ENCODE measurements around the gene MYO1D. TPM values are rescaled to one million over a fixed set of nuclear protein-coding genes. Genes with fewer than 3 reads are reported as not detected.

The MYO1D gene
- total RNA-seq, 1 donor from 2014 or later, result 5.5 TPM

DNA sequence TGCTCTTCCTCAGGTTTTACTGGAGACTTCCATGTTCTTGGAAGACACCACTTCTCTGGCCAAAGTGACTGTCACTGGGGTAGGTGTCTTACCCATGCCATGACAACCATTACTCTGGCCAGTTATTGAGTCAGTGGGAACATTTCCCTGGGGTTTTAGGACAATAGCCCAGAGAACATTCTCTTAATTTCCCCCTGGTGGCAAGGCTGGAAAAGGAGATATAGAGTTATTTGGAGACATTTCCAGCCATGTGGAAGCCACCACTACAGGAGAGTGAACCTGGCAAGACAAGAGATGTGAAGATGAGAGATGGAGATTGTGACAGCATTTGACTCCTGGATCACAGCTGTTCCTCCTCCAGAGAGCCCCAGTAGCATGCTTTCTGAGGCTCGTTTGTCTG, 283.9 kb downstream of the MYO1D start:
- H3K4me3 ChIP-seq, result no peak overlapping the region
- H3K9me3 ChIP-seq (replicated peaks), result no peaks in the 10 kb centered on the region
- H3K27me3 ChIP-seq (ENCODE audit: low read depth), result no peaks in the 10 kb centered on the region
- no peaks in the 10 kb centered on the region for H3K36me3 ChIP-seq
- H3K27ac ChIP-seq (replicated peaks), result no peak overlapping the region
- H3K4me1 ChIP-seq, result no peaks in the 10 kb centered on the region
- DNase-seq, result no peak
- intact Hi-C loops (cut with micrococcal nuclease), result no loop called here
- TF ChIP-seq, protein P1, sequence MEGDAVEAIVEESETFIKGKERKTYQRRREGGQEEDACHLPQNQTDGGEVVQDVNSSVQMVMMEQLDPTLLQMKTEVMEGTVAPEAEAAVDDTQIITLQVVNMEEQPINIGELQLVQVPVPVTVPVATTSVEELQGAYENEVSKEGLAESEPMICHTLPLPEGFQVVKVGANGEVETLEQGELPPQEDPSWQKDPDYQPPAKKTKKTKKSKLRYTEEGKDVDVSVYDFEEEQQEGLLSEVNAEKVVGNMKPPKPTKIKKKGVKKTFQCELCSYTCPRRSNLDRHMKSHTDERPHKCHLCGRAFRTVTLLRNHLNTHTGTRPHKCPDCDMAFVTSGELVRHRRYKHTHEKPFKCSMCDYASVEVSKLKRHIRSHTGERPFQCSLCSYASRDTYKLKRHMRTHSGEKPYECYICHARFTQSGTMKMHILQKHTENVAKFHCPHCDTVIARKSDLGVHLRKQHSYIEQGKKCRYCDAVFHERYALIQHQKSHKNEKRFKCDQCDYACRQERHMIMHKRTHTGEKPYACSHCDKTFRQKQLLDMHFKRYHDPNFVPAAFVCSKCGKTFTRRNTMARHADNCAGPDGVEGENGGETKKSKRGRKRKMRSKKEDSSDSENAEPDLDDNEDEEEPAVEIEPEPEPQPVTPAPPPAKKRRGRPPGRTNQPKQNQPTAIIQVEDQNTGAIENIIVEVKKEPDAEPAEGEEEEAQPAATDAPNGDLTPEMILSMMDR (IDR thresholded peaks at IDR 0.05; ENCODE audit: borderline replicate concordance), result no peak

DNA sequence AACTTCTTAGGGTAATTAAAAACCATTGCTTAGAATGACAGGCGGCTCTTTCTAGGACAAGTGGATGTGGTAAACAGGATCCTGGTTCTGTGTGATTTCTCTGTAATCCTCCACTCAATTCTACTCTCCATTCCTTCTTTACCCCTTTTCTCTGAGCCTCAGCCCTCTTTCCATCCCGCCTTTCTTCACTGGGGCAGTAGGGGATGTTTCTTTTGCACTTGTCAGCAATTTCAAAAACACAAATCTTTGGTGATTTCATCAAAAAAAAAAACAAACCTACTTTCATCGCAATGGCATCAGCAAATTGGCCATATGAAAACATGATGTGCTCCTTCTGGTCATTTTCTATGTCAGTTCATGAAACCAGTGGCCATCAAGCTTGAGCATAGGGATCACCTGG, 285.5 kb downstream of the MYO1D start:
- Histone ChIP-seq H3K4me3 (no peak overlapping the region), H3K36me3 (no peaks in the 10 kb centered on the region), H3K27me3 (ENCODE audit: low read depth) (no peaks in the 10 kb centered on the region), H3K4me1 (no peaks in the 10 kb centered on the region), H3K9me3 (replicated peaks) (no peaks in the 10 kb centered on the region), H3K27ac (replicated peaks) (no peak overlapping the region)
- DNase-seq, result no peak
- intact Hi-C loops (cut with micrococcal nuclease), result no loop called here
- TF ChIP-seq, protein P1 (IDR thresholded peaks at IDR 0.05; ENCODE audit: borderline replicate concordance), result no peak

DNA sequence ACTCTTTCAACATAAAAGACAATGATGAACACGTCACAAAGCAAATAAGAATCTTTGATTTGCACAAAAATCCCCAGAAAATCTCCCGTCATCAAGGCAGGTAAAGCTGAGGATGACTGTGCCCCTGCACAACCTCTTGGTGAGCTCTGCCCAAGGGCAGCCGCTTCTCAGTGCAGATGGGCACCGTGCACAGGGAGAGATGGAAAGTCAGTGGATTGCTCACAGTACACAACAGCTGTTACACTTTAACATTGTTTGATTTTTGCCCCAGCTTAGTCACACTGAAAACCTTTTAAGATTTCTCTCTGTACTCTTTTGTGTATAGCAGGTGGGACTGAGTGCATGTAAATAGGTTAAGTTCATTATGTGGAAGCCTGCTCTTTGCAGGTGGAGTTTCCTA, 285.9 kb downstream of the MYO1D start:
- intact Hi-C loops (cut with micrococcal nuclease), result no loop called here
- no peaks in the 10 kb centered on the region for H3K36me3 ChIP-seq
- no peak overlapping the region for H3K4me3 ChIP-seq
- no peak for DNase-seq
- no peak overlapping the region for H3K27ac ChIP-seq (replicated peaks)
- TF ChIP-seq, protein P1 (IDR thresholded peaks at IDR 0.05; ENCODE audit: borderline replicate concordance), result no peak
- no peaks in the 10 kb centered on the region for H3K27me3 ChIP-seq (ENCODE audit: low read depth)
- no peaks in the 10 kb centered on the region for H3K9me3 ChIP-seq (replicated peaks)
- H3K4me1 ChIP-seq, result no peaks in the 10 kb centered on the region

DNA sequence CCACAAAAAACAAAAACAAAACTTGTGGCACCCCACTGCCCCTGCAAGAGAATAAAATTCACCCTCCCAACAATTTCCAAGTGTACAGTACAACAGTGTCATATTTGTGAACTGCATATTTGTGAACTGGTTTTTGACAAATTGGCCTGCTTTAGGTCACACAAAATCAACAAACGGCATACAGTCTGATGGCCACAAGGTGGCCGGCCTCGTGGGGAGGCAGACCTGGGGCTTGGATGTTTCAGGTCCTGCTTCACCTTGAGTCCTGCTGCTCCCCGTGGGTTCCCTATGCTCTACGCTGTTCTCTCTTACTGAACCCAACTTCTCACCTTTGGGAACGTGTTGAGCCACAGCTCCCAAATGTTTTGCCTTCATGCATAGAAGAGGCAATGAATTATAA, 287.9 kb downstream of the MYO1D start:
- Histone ChIP-seq H3K4me1 (no peaks in the 10 kb centered on the region), H3K27me3 (ENCODE audit: low read depth) (no peaks in the 10 kb centered on the region), H3K9me3 (replicated peaks) (peaks cover 3% of the 10 kb centered on the region), H3K27ac (replicated peaks) (no peak overlapping the region), H3K36me3 (no peaks in the 10 kb centered on the region), H3K4me3 (no peak overlapping the region)
- TF ChIP-seq, protein P1 (IDR thresholded peaks at IDR 0.05; ENCODE audit: borderline replicate concordance), result no peak
- no peak for DNase-seq
- intact Hi-C loops (cut with micrococcal nuclease), result no loop called here

DNA sequence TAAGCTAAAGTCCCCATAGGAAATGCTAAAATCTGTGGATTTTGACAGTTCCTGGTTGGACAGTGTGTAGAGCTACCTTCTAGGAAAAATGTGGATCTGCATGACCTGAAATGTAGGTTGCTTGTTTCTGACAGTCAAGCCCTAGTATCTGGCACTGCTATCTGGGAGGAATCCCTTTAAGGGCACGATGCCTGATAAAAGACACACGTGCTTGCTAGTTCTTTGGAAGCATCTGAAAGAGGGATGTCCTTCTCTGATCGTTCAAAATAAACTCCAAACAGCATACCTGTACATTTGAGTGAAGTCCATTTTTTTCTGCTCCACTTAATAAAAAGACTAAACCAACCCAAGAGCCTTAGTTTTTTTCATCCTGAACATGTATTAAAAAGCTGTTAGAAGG, 288.8 kb downstream of the MYO1D start:
- H3K36me3 ChIP-seq, result no peaks in the 10 kb centered on the region
- no peak overlapping the region for H3K27ac ChIP-seq (replicated peaks)
- TF ChIP-seq, protein P1 (IDR thresholded peaks at IDR 0.05; ENCODE audit: borderline replicate concordance), result no peak
- H3K4me3 ChIP-seq, result no peak overlapping the region
- intact Hi-C loops (cut with micrococcal nuclease), result no loop called here
- no peak for DNase-seq
- no peaks in the 10 kb centered on the region for H3K27me3 ChIP-seq (ENCODE audit: low read depth)
- no peaks in the 10 kb centered on the region for H3K4me1 ChIP-seq
- peaks cover 12% of the 10 kb centered on the region for H3K9me3 ChIP-seq (replicated peaks)

DNA sequence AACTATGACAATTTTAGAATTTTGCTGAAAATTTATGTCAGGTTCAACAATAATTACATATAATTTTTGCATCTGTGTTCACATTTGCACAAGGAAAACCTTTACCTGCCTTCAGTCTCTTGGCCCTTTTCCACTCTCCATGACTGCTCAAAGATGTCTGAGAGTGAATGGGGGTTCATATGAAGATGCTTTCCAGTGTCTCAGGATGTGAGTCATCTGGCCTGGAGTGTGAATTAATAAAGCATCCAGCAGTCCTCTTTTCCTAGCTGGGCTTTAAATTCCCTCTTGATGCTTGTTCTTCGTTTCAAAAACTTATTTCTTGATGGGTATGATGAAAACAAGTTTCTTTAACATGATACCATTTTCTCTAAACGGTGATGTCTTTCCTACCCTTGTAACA, 290.3 kb downstream of the MYO1D start:
- H3K4me1 ChIP-seq, result no peaks in the 10 kb centered on the region
- H3K9me3 ChIP-seq (replicated peaks), result peaks cover 26% of the 10 kb centered on the region
- H3K36me3 ChIP-seq, result no peaks in the 10 kb centered on the region
- DNase-seq, result no peak
- TF ChIP-seq, protein P1 (IDR thresholded peaks at IDR 0.05; ENCODE audit: borderline replicate concordance), result no peak
- H3K27ac ChIP-seq (replicated peaks), result no peak overlapping the region
- no peak overlapping the region for H3K4me3 ChIP-seq
- no peaks in the 10 kb centered on the region for H3K27me3 ChIP-seq (ENCODE audit: low read depth)
- intact Hi-C loops (cut with micrococcal nuclease), result no loop called here

All from left ventricle myocardium inferior (tissue), 1 donor.